Nucleus accumbens (tissue), 56 donors: Measurements from ENCODE around the gene TSPAN5.

ENCODE experiments used
- DNase-seq, 56 donors: peaks; one replicate each; lab custom pipeline; 2025; lab: John Stamatoyannopoulos, UW

The TSPAN5 gene

DNA sequence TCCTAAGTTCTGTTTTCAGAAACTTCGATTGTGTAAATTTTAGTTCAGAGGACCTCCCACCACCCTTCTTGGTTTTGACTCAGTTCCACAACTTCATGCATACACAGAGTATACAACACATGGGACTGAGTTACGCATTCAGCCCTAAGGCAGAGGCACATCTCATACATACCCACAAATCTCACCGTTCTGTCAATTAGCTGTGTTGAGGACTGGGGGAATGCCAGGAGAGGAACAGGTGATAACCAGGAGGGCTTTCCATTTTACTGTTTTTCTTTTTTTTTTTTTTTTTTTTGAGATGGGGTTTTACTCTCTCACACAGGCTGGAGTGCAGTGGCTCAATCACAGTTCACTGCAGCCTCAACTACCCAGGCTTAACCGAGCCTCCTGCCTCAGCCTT lies 150.2 kb downstream of the TSPAN5 start:
- no peak for DNase-seq

DNA sequence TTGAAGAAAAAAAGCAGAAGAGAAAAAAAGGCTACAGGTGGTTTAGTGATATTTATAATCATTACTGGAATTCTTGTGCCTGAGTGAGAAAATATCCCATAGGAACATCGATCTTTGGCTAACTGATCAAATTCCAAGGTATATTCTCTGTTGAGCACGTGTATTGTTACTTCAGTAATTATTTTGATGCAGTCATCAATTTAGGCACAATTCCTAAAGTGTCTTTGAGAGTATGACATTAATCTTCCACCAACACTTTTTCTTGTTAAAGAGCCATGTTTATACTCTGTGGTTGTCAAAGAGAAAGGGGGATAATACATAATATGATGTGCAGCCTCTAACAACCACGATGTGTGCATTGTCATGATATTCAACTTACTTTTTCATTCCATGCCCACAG lies 151.1 kb downstream of the TSPAN5 start:
- no peak for DNase-seq

GRCh38 chr4:98506462-98507132 lies 151.8 kb downstream of the TSPAN5 start:
- DNase-seq, result no peak

DNA sequence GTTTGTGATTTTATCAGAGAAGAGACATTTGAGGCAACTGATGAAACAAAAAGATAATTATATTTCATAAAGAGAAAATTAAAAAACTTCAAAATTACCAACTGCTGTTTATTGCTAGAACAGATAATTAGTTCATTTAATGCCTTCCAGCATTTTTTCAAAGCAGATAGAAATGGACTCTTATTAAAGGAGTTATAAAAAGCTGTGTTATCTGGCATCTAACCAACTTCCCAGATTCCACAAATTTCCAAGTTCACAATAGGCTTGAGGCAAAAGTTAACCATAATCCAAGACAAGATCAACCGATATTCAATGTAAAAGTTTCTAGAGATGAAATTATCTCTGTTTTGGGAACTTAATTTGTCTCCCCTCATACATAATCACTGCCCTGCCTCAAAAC lies 152.4 kb downstream of the TSPAN5 start:
- no peak for DNase-seq

DNA sequence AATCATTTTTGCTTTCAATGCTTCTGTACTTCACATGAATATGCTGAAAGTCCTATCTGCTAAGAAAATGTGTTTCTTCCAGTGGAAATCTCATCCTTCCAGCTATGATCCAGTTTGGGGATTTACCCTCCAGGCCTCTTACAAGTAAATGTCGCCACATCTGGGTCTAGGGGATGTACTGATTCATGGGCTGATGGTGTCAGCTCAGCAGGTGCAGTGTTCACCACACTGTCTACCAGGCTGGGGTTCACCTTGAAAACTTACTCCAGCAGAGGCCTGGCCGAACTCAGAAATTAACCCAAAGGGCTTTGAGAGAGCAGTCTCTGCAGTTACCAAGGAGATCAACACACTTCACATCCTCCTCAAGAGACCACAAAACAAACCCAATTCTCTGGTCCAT lies 154.3 kb downstream of the TSPAN5 start:
- DNase-seq, result no peak

GRCh38 chr4:98503676-98504075 lies 154.7 kb downstream of the TSPAN5 start:
- no peak for DNase-seq

- no peak for DNase-seq
Measured at GRCh38 chr4:98502624-98503023, 155.8 kb downstream of the TSPAN5 start.

GRCh38 chr4:98502031-98502430 lies 156.4 kb downstream of the TSPAN5 start:
- DNase-seq, result no peak

- DNase-seq, result no peak
Measured at GRCh38 chr4:98501383-98501782, 157.0 kb downstream of the TSPAN5 start.

- DNase-seq, result no peak
Measured at GRCh38 chr4:98498774-98499173, 159.6 kb downstream of the TSPAN5 start.

- no peak for DNase-seq
Measured at GRCh38 chr4:98496152-98496845, 162.1 kb downstream of the TSPAN5 start.

DNA sequence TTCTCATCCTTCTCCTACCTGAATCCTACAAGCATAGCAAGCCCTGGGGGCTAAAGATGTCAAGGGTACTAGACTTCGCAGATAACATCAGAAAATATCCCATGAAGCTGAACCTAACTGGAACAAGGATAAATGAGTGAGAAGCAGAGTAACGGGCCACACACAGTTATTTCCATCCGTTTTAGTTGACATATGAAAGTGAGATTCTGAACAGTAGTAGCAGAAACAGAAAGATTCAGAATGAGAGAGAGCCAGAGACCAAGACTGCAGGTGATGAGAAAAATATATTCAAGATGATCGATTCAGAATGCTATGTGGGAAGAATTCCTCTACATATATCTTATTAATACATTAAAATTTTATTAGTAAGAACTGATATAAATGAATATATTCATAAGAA lies 165.1 kb downstream of the TSPAN5 start:
- DNase-seq, result no peak

GRCh38 chr4:98491899-98492559 lies 166.4 kb downstream of the TSPAN5 start:
- peak in 7 of 56 donors; percentile 6 to 32 (median 15) for DNase-seq

- DNase-seq, result no peak
Measured at GRCh38 chr4:98490251-98490650, 168.2 kb downstream of the TSPAN5 start.

DNA sequence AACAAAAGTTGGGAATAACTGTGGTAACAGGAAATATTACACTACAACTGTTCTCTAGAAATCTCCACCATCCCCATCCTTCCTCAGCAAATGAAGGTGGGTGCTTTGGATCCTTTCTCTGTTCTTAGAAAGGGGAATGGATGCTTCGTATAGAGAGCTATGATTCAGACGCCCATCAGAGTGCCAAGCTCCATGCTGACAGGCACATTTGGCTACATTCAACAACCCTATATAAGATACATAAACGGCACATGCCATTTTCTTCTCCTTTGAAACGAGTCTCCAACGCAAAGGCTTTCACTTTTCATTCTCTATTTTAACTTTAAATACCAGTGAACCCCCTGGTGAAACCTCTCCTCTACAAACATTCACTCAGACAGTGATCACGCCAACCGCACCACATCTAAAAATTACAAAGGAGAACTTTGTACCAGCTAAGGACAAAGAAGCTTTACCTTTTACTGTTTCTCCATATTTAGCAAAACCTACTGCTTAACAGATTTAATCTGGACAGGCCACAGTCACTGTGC lies 172.5 kb downstream of the TSPAN5 start:
- no peak for DNase-seq

DNA sequence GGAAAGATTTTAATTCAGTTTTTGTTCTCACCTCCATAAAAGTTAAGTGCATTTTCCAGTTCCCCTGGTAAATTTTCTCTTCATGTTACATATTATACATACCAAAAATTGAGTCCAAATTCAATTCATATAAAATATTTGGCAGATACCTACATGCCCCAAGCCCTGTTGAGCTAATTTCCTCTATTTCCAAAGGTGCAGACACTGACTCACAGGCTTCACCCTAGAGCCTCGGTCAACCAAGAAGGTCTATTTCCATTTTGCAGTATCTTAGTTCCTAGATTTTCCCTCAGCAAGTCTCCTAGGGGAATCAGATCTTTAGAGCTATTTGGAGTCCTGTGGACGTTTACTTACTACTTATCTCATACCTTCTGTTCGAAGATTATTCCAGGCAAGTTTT lies 174.4 kb downstream of the TSPAN5 start:
- DNase-seq, result no peak

DNA sequence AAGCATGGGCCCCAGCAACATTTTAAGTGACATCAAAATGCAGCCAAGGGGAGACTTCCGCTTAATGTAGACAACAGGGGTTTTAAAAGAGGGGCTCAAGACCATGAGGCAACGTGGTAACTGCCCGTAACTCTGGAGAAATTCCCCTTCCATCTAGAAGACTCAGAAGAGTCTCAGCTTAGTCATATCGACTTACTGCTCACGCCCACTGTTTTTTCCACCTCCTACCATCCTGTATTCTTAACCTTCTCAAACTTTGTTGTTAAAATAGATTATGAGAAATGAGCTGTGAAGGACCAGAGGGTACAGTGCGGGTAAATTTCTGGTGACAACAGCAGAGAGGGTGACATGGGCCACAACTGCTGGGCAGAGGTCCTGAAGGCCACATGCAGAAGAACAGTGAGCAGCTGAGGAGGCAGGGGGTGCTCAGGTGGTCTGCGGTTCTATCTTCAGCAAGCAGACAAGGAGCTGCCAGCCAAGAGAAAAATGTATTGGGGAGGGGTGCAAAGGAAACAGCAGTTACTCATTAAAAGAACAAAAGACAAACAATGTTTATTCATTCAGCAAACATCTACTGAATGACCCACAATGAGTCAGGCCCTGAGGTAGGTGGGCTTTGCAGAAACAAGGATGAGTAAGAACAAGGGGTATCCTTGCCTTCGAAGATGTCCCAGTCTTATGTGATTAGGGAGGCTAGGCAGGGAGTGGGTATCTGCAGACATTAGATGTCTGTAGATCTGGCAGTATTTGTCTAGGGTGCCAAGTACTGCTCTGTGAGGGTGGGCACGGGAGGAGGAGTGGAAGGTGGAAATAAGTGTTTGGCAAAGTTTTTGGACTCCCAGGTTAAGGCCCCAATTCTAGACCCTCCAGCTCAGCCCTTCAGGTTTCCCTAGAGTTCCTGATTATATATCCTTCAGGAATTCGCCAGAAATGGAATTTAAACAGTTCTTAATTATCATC lies 175.3 kb downstream of the TSPAN5 start:
- DNase-seq, result no peak

- DNase-seq, result no peak
Measured at GRCh38 chr4:98482503-98482846, 175.9 kb downstream of the TSPAN5 start.

GRCh38 chr4:98481167-98481566 lies 177.2 kb downstream of the TSPAN5 start:
- peak in 33 of 56 donors; percentile 4 to 62 (median 19) for DNase-seq

GRCh38 chr4:98480535-98480934 lies 177.9 kb downstream of the TSPAN5 start:
- no peak for DNase-seq
